GM12891 (cell line): Measurements from ENCODE around the gene ALDH3A2.

Experiments
- POLR2A ChIP-seq: IDR thresholded peaks from 2 replicates; pipeline ENCODE4 v1.6.1; 2011; ENCODE audit warnings: low read depth, low read length, control low read depth
- POLR2AphosphoS5 ChIP-seq: IDR thresholded peaks from 2 replicates; pipeline ENCODE4 v1.6.1; 2011; ENCODE audit warnings: low read depth, low read length, control low read depth
- SPI1 ChIP-seq: IDR thresholded peaks from 2 replicates; pipeline ENCODE4 v1.6.1; 2011; ENCODE audit warnings: low read depth, low read length, control low read depth
- TAF1 ChIP-seq: IDR thresholded peaks from 2 replicates; pipeline ENCODE4 v1.6.1; 2011; ENCODE audit warnings: low read depth, low read length, control low read depth

DNA sequence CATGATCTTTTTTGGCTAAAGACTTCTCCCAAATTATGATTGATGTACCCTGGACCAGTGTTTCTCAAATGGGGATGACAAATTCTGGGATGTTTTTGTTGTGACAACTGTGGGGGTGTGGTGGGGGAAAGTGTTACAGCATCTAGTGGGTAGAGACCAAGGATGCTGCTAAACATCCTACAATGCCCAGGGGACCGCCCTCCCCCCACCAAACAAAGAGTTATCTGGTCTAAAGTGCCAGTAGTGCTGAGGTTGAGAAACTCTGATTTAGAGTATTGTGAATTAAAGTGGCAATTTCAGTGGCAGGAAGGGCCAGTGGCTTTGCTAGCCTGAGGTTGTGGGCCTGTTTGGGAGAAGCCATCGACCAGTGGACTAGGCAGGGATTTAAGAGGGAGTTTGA is 34.6 kb downstream of the ALDH3A2 start:
- TF ChIP-seq SPI1 (no peak), POLR2A (no peak), POLR2AphosphoS5 (no peak), TAF1 (no peak)
